Measurements from ENCODE around the gene ZNF688. TPM values are rescaled to one million over a fixed set of nuclear protein-coding genes. Genes with fewer than 3 reads are reported as not detected.

ZNF688 gene
- total and polyA plus RNA-seq, 2 of the 13 experiments (the other 11 are each of a cell fraction or from before 2014, with no cell fraction given) = 2.4 to 5.4 TPM

GRCh38 chr16:30557957-30558788 lies 13.3 kb downstream of the ZNF688 start, which contains the start of gene ZNF764 (continued):
- TF ChIP-seq ATAD3A (CRISPR knock-in tag; IDR thresholded peaks at IDR 0.05) = peak; percentile 44; the same call in 1 of the 2 replicates
- TF ChIP-seq ZNF776 (CRISPR knock-in tag; IDR thresholded peaks at IDR 0.05) = peak; percentile 96
- TF ChIP-seq BATF2 (CRISPR knock-in tag; IDR thresholded peaks at IDR 0.05) = peak; percentile 65; the same call in 1 of the 2 replicates
- 0 out of 2 replicates have a peak, but pooled peaks have one; percentile 77 for TF ChIP-seq ZNF512B (CRISPR knock-in tag; IDR thresholded peaks at IDR 0.05; ENCODE audit: borderline replicate concordance)

- Histone ChIP-seq H3K79me2 (ENCODE audit: insufficient read depth, low read length) (peaks cover 21% of the 10 kb centered on the region), H3K27me3 (ENCODE audit: control insufficient read depth in 1 of 2, insufficient read depth in 2 of 2, low read length in 2 of 2) (no peaks in the 10 kb centered on the region), H2AFZ (ENCODE audit: low read length) (no peak overlapping the region), H4K20me1 (ENCODE audit: insufficient read depth, low read length) (no peaks in the 10 kb centered on the region), H3K27ac (ENCODE audit: extremely low read length, insufficient read depth, low read length) (peak overlapping the region; percentile 95), H3K9ac (ENCODE audit: insufficient read depth, low read depth, low read length) (peak overlapping the region; percentile 95), H3K9me3 (ENCODE audit: low read length) (no peaks in the 10 kb centered on the region), H3K36me3 (replicated peaks in 1 of 2; ENCODE audit: control insufficient read depth in 1 of 2, insufficient read depth in 2 of 2, low read length in 2 of 2) (peaks cover 0 to 25% of the 10 kb centered on the region in 2 experiments; a peak in 4 of 5 replicates), H3K4me2 (ENCODE audit: low read depth, low read length) (peak overlapping the region; percentile 93), H3K4me1 (ENCODE audit: insufficient read depth, low read length) (peaks cover 46% of the 10 kb centered on the region), H3K4me3 (replicated peaks in 1 of 3; ENCODE audit: insufficient read depth in 1 of 3, low read depth in 2 of 3, low read length in 3 of 3) (peak overlapping the region; percentile 73 to 82 (median 82))
- ATAC-seq (peak; percentile 33), FAIRE-seq (peak; percentile 18), DNase-seq (ENCODE audit: low spot score) (no peak)
- 2% methylated on average over 16 of the region's 17 CpGs for WGBS (ENCODE audit: low lambda C conversion rate)
- POLR2A ChIA-PET = interaction anchor here (1.0 to 4.0 kb wide), 24 partner anchors 8 to 560 kb away, joined by 3 to 187 read pairs (median 7); partner anchors contain the start of genes DCTPP1, FBRS, KAT8 and PRR14
- in situ Hi-C loops (cut with HindIII; ENCODE audit: extremely low pct_ligation_motif_present, low pct_unique_long_range_greater_than_20kb) = no loop called here
- intact Hi-C loops (cut with micrococcal nuclease; ENCODE audit: unreplicated experiment) = loop anchor here (5.0 kb wide), 1 partner anchor 40 kb away; no protein-coding TSS in a partner anchor
- CTCF ChIA-PET (ENCODE audit: low intra/inter-chr PET ratio, low total read pairs) = interaction anchor here (1.1 kb wide), 1 partner anchor 23 kb away, joined by 3 read pairs; the partner anchor contains the start of gene ZNF747
- BruUV-seq (replicated peaks) = no TSS peak
- TF ChIP-seq BATF2 (CRISPR knock-in tag; IDR thresholded peaks at IDR 0.05) (0 out of 2 replicates have a peak, but pooled peaks have one; percentile 21), ZNF20 (CRISPR knock-in tag; IDR thresholded peaks at IDR 0.05) (peak; percentile 90; the same call in 1 of the 2 replicates), ZNF615 (CRISPR knock-in tag; IDR thresholded peaks at IDR 0.05; ENCODE audit: borderline replicate concordance) (no peak), ZNF792 (CRISPR knock-in tag; IDR thresholded peaks at IDR 0.05) (peak; percentile 43; the same call in 1 of the 2 replicates), ZNF768 (CRISPR knock-in tag; IDR thresholded peaks at IDR 0.05) (peak; percentile 61; the same call in 1 of the 2 replicates), ZNF607 (CRISPR knock-in tag; IDR thresholded peaks at IDR 0.05; ENCODE audit: borderline replicate concordance) (0 out of 2 replicates have a peak, but pooled peaks have one; percentile 11), EEA1 (CRISPR knock-in tag; IDR thresholded peaks at IDR 0.05; ENCODE audit: borderline replicate concordance) (peak; percentile 90; the same call in 1 of the 2 replicates), EED (CRISPR knock-in tag; IDR thresholded peaks at IDR 0.05) (no peak), ZNF766 (CRISPR knock-in tag; IDR thresholded peaks at IDR 0.05; ENCODE audit: borderline replicate concordance) (0 out of 2 replicates have a peak, but pooled peaks have one; percentile 78)
These were observed 13.9 kb downstream of the ZNF688 start for GRCh38 chr16:30557707-30557956.

Data from HepG2 (cell line).